ENCODE measurements around the gene HECW1. TPM values are rescaled to one million over a fixed set of nuclear protein-coding genes. Genes with fewer than 3 reads are reported as not detected.

Gene HECW1
- total and polyA plus RNA-seq, 12 donors: 0.07 to 0.23 TPM; not detected in 10

- Histone ChIP-seq H3K9me3 (no peaks in the 10 kb centered on the region), H3K4me1 (no peaks in the 10 kb centered on the region), H3K4me3 (no peak overlapping the region), H3K36me3 (no peaks in the 10 kb centered on the region), H3K27me3 (peaks cover 0 to 20% (median 0%) of the 10 kb centered on the region in 7 donors), H3K27ac (no peak overlapping the region)
- intact Hi-C loops (cut with DNase I): no loop called here
- no peak for TF ChIP-seq CTCF (IDR thresholded peaks at IDR 0.05)
- no peak for ATAC-seq
- DNase-seq: no peak
These were observed 108.3 kb downstream of the HECW1 start for GRCh38 chr7:43220742-43221141.

- Histone ChIP-seq H3K27ac (no peak overlapping the region), H3K4me3 (no peak overlapping the region), H3K36me3 (no peaks in the 10 kb centered on the region), H3K27me3 (peaks cover 0 to 28% (median 6%) of the 10 kb centered on the region in 7 donors), H3K4me1 (no peaks in the 10 kb centered on the region), H3K9me3 (no peaks in the 10 kb centered on the region)
- intact Hi-C loops (cut with DNase I): no loop called here
- ATAC-seq: no peak
- whole genome bisulfite sequencing, 2 donors: 87% methylated on average over 5 of the region's 5 CpGs
- TF ChIP-seq CTCF (IDR thresholded peaks at IDR 0.05): no peak
- no peak for DNase-seq
These were observed 117.4 kb downstream of the HECW1 start for GRCh38 chr7:43229801-43230200.

GRCh38 chr7:43232366-43232765 is 119.9 kb downstream of the HECW1 start:
- no peaks in the 10 kb centered on the region for H3K4me1 ChIP-seq
- intact Hi-C loops (cut with DNase I): no loop called here
- DNase-seq (no peak), ATAC-seq (no peak)
- TF ChIP-seq CTCF (IDR thresholded peaks at IDR 0.05): no peak
- no peaks in the 10 kb centered on the region for H3K9me3 ChIP-seq
- 78 to 85% methylated on average over 2 of the region's 2 CpGs for WGBS, 2 donors
- peaks cover 0 to 19% (median 6%) of the 10 kb centered on the region in 7 donors for H3K27me3 ChIP-seq
- no peak overlapping the region for H3K27ac ChIP-seq
- no peaks in the 10 kb centered on the region for H3K36me3 ChIP-seq
- no peak overlapping the region for H3K4me3 ChIP-seq

- no peak overlapping the region for H3K4me3 ChIP-seq
- ATAC-seq (no peak), DNase-seq (no peak)
- H3K27me3 ChIP-seq: peaks cover 0 to 22% (median 6%) of the 10 kb centered on the region in 7 donors
- no peak overlapping the region for H3K27ac ChIP-seq
- H3K36me3 ChIP-seq: no peaks in the 10 kb centered on the region
- WGBS, 2 donors: 58 to 59% methylated on average over 5 of the region's 5 CpGs
- intact Hi-C loops (cut with DNase I): no loop called here
- no peaks in the 10 kb centered on the region for H3K9me3 ChIP-seq
- TF ChIP-seq CTCF (IDR thresholded peaks at IDR 0.05): no peak
- no peaks in the 10 kb centered on the region for H3K4me1 ChIP-seq
These were observed 121.6 kb downstream of the HECW1 start for GRCh38 chr7:43234073-43234472.
